ENCODE measurements around the gene TMEM238. TPM values are rescaled to one million over a fixed set of nuclear protein-coding genes. Genes with fewer than 3 reads are reported as not detected.
A peak's percentile ranks its signal among the peaks of the same experiment; 100 is the strongest.

Gene TMEM238
- total and polyA plus RNA-seq, 9 of the 15 experiments (the other 6 are each of a cell fraction or from before 2014, with no cell fraction given), result 0.18 to 5.1 (median 1.3) TPM; not detected in 4

DNA sequence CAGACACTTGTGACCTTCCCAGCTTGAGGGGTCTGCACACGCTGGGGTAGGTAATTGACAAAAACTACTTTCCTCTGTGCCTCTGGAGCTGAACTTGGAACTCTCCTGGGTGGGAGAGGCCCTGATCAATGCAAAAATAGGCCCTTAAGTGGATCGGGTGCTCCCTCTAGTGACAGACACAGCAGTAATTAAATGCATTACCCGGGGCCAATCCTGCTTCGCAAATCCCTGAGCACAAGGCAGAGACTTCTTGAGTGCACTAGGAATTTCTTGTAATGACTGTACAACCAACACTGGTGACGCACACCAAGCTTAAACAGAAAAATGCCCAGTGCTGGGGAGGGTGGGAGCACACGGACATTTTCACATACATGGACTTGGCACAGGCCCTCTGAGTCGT lies 34.1 kb upstream of the TMEM238 start (continued):
- TF ChIP-seq, protein P1, sequence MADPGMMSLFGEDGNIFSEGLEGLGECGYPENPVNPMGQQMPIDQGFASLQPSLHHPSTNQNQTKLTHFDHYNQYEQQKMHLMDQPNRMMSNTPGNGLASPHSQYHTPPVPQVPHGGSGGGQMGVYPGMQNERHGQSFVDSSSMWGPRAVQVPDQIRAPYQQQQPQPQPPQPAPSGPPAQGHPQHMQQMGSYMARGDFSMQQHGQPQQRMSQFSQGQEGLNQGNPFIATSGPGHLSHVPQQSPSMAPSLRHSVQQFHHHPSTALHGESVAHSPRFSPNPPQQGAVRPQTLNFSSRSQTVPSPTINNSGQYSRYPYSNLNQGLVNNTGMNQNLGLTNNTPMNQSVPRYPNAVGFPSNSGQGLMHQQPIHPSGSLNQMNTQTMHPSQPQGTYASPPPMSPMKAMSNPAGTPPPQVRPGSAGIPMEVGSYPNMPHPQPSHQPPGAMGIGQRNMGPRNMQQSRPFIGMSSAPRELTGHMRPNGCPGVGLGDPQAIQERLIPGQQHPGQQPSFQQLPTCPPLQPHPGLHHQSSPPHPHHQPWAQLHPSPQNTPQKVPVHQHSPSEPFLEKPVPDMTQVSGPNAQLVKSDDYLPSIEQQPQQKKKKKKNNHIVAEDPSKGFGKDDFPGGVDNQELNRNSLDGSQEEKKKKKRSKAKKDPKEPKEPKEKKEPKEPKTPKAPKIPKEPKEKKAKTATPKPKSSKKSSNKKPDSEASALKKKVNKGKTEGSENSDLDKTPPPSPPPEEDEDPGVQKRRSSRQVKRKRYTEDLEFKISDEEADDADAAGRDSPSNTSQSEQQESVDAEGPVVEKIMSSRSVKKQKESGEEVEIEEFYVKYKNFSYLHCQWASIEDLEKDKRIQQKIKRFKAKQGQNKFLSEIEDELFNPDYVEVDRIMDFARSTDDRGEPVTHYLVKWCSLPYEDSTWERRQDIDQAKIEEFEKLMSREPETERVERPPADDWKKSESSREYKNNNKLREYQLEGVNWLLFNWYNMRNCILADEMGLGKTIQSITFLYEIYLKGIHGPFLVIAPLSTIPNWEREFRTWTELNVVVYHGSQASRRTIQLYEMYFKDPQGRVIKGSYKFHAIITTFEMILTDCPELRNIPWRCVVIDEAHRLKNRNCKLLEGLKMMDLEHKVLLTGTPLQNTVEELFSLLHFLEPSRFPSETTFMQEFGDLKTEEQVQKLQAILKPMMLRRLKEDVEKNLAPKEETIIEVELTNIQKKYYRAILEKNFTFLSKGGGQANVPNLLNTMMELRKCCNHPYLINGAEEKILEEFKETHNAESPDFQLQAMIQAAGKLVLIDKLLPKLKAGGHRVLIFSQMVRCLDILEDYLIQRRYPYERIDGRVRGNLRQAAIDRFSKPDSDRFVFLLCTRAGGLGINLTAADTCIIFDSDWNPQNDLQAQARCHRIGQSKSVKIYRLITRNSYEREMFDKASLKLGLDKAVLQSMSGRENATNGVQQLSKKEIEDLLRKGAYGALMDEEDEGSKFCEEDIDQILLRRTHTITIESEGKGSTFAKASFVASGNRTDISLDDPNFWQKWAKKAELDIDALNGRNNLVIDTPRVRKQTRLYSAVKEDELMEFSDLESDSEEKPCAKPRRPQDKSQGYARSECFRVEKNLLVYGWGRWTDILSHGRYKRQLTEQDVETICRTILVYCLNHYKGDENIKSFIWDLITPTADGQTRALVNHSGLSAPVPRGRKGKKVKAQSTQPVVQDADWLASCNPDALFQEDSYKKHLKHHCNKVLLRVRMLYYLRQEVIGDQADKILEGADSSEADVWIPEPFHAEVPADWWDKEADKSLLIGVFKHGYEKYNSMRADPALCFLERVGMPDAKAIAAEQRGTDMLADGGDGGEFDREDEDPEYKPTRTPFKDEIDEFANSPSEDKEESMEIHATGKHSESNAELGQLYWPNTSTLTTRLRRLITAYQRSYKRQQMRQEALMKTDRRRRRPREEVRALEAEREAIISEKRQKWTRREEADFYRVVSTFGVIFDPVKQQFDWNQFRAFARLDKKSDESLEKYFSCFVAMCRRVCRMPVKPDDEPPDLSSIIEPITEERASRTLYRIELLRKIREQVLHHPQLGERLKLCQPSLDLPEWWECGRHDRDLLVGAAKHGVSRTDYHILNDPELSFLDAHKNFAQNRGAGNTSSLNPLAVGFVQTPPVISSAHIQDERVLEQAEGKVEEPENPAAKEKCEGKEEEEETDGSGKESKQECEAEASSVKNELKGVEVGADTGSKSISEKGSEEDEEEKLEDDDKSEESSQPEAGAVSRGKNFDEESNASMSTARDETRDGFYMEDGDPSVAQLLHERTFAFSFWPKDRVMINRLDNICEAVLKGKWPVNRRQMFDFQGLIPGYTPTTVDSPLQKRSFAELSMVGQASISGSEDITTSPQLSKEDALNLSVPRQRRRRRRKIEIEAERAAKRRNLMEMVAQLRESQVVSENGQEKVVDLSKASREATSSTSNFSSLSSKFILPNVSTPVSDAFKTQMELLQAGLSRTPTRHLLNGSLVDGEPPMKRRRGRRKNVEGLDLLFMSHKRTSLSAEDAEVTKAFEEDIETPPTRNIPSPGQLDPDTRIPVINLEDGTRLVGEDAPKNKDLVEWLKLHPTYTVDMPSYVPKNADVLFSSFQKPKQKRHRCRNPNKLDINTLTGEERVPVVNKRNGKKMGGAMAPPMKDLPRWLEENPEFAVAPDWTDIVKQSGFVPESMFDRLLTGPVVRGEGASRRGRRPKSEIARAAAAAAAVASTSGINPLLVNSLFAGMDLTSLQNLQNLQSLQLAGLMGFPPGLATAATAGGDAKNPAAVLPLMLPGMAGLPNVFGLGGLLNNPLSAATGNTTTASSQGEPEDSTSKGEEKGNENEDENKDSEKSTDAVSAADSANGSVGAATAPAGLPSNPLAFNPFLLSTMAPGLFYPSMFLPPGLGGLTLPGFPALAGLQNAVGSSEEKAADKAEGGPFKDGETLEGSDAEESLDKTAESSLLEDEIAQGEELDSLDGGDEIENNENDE (IDR thresholded peaks at IDR 0.05; ENCODE audit: low read depth, low read length), result no peak
- peak; percentile 88 for TF ChIP-seq SMC3 (conservative IDR thresholded peaks at IDR 0.05; ENCODE audit: insufficient read depth, low read depth, low read length)
- TF ChIP-seq ZC3H8 (IDR thresholded peaks at IDR 0.05), result no peak
- TF ChIP-seq, protein P2, sequence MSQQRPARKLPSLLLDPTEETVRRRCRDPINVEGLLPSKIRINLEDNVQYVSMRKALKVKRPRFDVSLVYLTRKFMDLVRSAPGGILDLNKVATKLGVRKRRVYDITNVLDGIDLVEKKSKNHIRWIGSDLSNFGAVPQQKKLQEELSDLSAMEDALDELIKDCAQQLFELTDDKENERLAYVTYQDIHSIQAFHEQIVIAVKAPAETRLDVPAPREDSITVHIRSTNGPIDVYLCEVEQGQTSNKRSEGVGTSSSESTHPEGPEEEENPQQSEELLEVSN (IDR thresholded peaks at IDR 0.05; ENCODE audit: borderline replicate concordance in 1 of 2, extremely low read depth in 1 of 2, insufficient read depth in 1 of 2, insufficient read length in 1 of 2, low read depth in 1 of 2, low read length in 1 of 2, poor library complexity in 1 of 2, severe bottlenecking in 1 of 2), result peak in 1 of 2 experiments; percentile 71
- no peak for TF ChIP-seq KLF1 (tag; IDR thresholded peaks at IDR 0.05)
- TF ChIP-seq ELF2 (CRISPR knock-in tag; IDR thresholded peaks at IDR 0.05), result no peak
- TF ChIP-seq GATA2 (CRISPR knock-in tag; IDR thresholded peaks at IDR 0.05), result no peak
- 0 out of 2 replicates have a peak, but pooled peaks have one; percentile 19 for TF ChIP-seq SOX6 (IDR thresholded peaks at IDR 0.05)
- TF ChIP-seq KHSRP (IDR thresholded peaks at IDR 0.05), result no peak
- TF ChIP-seq, protein P3, sequence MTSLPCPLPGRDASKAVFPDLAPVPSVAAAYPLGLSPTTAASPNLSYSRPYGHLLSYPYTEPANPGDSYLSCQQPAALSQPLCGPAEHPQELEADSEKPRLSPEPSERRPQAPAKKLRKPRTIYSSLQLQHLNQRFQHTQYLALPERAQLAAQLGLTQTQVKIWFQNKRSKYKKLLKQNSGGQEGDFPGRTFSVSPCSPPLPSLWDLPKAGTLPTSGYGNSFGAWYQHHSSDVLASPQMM (CRISPR knock-in tag; IDR thresholded peaks at IDR 0.05), result no peak
- no peak for TF ChIP-seq TBL1XR1 (IDR thresholded peaks at IDR 0.05; ENCODE audit: low read length in 2 of 2)
- no peak for TF ChIP-seq DMBX1 (CRISPR knock-in tag; IDR thresholded peaks at IDR 0.05; ENCODE audit: borderline replicate concordance)
- TF ChIP-seq, protein P4, sequence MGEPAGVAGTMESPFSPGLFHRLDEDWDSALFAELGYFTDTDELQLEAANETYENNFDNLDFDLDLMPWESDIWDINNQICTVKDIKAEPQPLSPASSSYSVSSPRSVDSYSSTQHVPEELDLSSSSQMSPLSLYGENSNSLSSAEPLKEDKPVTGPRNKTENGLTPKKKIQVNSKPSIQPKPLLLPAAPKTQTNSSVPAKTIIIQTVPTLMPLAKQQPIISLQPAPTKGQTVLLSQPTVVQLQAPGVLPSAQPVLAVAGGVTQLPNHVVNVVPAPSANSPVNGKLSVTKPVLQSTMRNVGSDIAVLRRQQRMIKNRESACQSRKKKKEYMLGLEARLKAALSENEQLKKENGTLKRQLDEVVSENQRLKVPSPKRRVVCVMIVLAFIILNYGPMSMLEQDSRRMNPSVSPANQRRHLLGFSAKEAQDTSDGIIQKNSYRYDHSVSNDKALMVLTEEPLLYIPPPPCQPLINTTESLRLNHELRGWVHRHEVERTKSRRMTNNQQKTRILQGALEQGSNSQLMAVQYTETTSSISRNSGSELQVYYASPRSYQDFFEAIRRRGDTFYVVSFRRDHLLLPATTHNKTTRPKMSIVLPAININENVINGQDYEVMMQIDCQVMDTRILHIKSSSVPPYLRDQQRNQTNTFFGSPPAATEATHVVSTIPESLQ (CRISPR knock-in tag; IDR thresholded peaks at IDR 0.05), result no peak

Data from K562 (cell line).